ENCODE results near the gene ARGLU1. TPM values are rescaled to one million over a fixed set of nuclear protein-coding genes. Genes with fewer than 3 reads are reported as not detected.

ARGLU1 gene
- total RNA-seq, 2 donors from 2014 or later: 58.7 to 60.0 TPM

- DNase-seq: no peak
Observed at GRCh38 chr13:106534639-106535551, 33.0 kb downstream of the ARGLU1 start.

GRCh38 chr13:106533943-106534638 is 33.8 kb downstream of the ARGLU1 start:
- Histone ChIP-seq H3K9ac (ENCODE audit: low read depth in 2 of 2, low read length in 2 of 2) (peak overlapping the region; percentile 73 to 81), H3K4me1 (no peaks in the 10 kb centered on the region), H3K9me3 (no peaks in the 10 kb centered on the region), H3K4me3 (peak overlapping the region; percentile 85), H3K27me3 (no peaks in the 10 kb centered on the region), H3K27ac (peak overlapping the region; percentile 83), H3K36me3 (no peaks in the 10 kb centered on the region)
- peak; percentile 62 for DNase-seq
- intact Hi-C loops (cut with DNase I): loop anchor here (5.0 to 10.0 kb wide), 3 partner anchors 389 to 1759 kb away; no protein-coding TSS in a partner anchor
- TF ChIP-seq CTCF (IDR thresholded peaks at IDR 0.05): no peak

More at GRCh38 chr13:106534639-106535551, 33.0 kb downstream of the ARGLU1 start:
- intact Hi-C loops (cut with DNase I): loop anchor here (5.0 to 10.0 kb wide), 5 partner anchors 82 to 1963 kb away; no protein-coding TSS in a partner anchor
- Histone ChIP-seq H3K27me3 (no peaks in the 10 kb centered on the region), H3K4me3 (peak overlapping the region; percentile 85), H3K4me1 (no peaks in the 10 kb centered on the region), H3K36me3 (no peaks in the 10 kb centered on the region), H3K9me3 (no peaks in the 10 kb centered on the region), H3K9ac (ENCODE audit: low read depth in 2 of 2, low read length in 2 of 2) (peak overlapping the region; percentile 73 to 81), H3K27ac (peak overlapping the region; percentile 83)
- TF ChIP-seq CTCF (IDR thresholded peaks at IDR 0.05): no peak

- peak overlapping the region; percentile 85 for H3K4me3 ChIP-seq
- H3K4me1 ChIP-seq: no peaks in the 10 kb centered on the region
- intact Hi-C loops (cut with DNase I): loop anchor here (5.0 to 10.0 kb wide), 3 partner anchors 389 to 1759 kb away; no protein-coding TSS in a partner anchor
- H3K27me3 ChIP-seq: no peaks in the 10 kb centered on the region
- H3K27ac ChIP-seq: peak overlapping the region; percentile 83
- H3K9ac ChIP-seq (ENCODE audit: low read depth in 2 of 2, low read length in 2 of 2): peak overlapping the region; percentile 73 to 81
- peak; percentile 87 for DNase-seq
- TF ChIP-seq CTCF (IDR thresholded peaks at IDR 0.05): peak; percentile 62
- H3K9me3 ChIP-seq: no peaks in the 10 kb centered on the region
- H3K36me3 ChIP-seq: no peaks in the 10 kb centered on the region
Observed at GRCh38 chr13:106533101-106533942, 34.6 kb downstream of the ARGLU1 start.

GRCh38 chr13:106532111-106532929 is 35.6 kb downstream of the ARGLU1 start:
- Histone ChIP-seq H3K27me3 (no peaks in the 10 kb centered on the region), H3K9me3 (no peaks in the 10 kb centered on the region), H3K36me3 (no peaks in the 10 kb centered on the region), H3K4me3 (peak overlapping the region; percentile 85), H3K4me1 (no peaks in the 10 kb centered on the region), H3K27ac (peak overlapping the region; percentile 83), H3K9ac (ENCODE audit: low read depth in 2 of 2, low read length in 2 of 2) (peak overlapping the region; percentile 57 to 81)
- TF ChIP-seq CTCF (IDR thresholded peaks at IDR 0.05): no peak
- intact Hi-C loops (cut with DNase I): loop anchor here (5.0 to 10.0 kb wide), 3 partner anchors 388 to 1758 kb away; no protein-coding TSS in a partner anchor
- peak; percentile 37 for DNase-seq
